Hepatocyte (in vitro differentiated cells): ENCODE measurements around the gene SBNO2.

Experiments
- EZH2phosphoT487 ChIP-seq: fragments of 200-600 bp; sonication (generic); IDR thresholded peaks from one replicate; pipeline ENCODE4 v1.6.1; 2018; ENCODE audit warnings: antibody characterized with exemption, mild to moderate bottlenecking, low read depth, moderate library complexity; ENCODE audit not compliant: unreplicated experiment, severe bottlenecking
- TF ChIP-seq, protein P1 (sequence below): fragments of 200-600 bp; sonication (generic); IDR thresholded peaks from 2 replicates; pipeline ENCODE4 v1.5.1; 2016; ENCODE audit warnings: antibody characterized with exemption, mild to moderate bottlenecking; ENCODE audit not compliant: poor library complexity

DNA sequence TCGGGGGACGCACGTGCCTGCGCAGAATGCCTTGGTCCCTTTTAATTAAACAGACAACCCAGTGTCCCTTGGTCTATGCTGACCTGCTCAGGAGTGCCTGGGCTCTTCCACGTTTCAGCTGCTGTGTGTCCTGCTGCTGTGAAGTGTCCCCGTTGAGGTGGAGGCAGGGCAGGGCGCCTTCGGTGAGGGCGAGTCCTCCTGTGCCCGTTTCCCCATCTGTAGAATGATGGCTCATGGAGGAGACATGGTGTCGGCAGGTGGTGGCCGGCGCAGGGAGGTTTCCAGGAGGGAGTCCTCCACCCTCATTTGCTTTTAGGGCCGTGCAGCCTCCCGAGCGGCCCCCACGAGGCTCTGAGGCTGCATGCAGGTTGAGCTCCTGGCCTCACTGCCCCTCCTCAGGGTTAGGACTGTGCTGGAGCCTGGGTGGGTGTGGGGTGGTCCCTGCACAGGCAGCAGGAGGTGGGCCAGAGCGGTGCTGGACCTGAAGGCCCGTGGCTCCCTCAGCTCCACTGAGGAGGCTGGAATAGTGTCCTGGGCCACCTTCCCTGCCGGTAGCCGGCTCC lies 40.3 kb upstream of the SBNO2 start:
- TF ChIP-seq, protein P1, sequence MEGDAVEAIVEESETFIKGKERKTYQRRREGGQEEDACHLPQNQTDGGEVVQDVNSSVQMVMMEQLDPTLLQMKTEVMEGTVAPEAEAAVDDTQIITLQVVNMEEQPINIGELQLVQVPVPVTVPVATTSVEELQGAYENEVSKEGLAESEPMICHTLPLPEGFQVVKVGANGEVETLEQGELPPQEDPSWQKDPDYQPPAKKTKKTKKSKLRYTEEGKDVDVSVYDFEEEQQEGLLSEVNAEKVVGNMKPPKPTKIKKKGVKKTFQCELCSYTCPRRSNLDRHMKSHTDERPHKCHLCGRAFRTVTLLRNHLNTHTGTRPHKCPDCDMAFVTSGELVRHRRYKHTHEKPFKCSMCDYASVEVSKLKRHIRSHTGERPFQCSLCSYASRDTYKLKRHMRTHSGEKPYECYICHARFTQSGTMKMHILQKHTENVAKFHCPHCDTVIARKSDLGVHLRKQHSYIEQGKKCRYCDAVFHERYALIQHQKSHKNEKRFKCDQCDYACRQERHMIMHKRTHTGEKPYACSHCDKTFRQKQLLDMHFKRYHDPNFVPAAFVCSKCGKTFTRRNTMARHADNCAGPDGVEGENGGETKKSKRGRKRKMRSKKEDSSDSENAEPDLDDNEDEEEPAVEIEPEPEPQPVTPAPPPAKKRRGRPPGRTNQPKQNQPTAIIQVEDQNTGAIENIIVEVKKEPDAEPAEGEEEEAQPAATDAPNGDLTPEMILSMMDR = no peak
- TF ChIP-seq EZH2phosphoT487 = no peak
